GM18499 (cell line): ENCODE results near the gene DNMBP.
"Not testable (repeated sequence)": the region's sequence is repeated elsewhere in the genome, so short reads cannot be mapped to it uniquely, and the experiment has no call there.

ENCODE experiments used
- ATAC-seq: cut with Tn5 transposase; IDR thresholded peaks from one replicate; pipeline ENCODE4 v1.9.1; 2021; ENCODE audit warnings: moderate number of reproducible peaks; ENCODE audit not compliant: insufficient read depth, unreplicated experiment

DNMBP gene

GRCh38 chr10:99993701-99994689, 15.8 kb downstream of the DNMBP start:
- peak; percentile 47 for ATAC-seq

GRCh38 chr10:99985637-99986036, 24.1 kb downstream of the DNMBP start:
- not testable (repeated sequence) for ATAC-seq

- no peak for ATAC-seq
Measured at GRCh38 chr10:99984211-99985034, 25.3 kb downstream of the DNMBP start.

GRCh38 chr10:99983280-99983988, 26.3 kb downstream of the DNMBP start:
- ATAC-seq = no peak

DNA sequence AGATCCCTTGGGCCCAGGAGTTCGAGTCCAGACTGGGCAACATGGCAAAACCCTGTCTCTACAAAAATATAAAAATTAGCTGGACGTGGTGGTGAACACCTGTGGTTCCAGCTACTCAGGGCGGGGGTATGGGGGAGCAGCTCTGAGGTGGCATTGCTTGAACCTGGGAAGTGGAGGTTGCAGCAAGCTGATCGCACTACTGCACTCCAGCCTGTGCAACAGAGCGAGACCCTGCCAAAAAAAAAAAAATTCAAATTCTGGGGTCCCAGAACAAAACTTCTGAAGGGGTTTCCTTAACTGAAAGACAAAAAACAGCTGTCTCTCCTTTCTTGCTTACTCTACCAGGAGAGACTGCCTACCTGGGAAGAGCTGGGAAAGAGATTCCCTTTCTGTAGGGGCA, 27.0 kb downstream of the DNMBP start:
- no peak for ATAC-seq

DNA sequence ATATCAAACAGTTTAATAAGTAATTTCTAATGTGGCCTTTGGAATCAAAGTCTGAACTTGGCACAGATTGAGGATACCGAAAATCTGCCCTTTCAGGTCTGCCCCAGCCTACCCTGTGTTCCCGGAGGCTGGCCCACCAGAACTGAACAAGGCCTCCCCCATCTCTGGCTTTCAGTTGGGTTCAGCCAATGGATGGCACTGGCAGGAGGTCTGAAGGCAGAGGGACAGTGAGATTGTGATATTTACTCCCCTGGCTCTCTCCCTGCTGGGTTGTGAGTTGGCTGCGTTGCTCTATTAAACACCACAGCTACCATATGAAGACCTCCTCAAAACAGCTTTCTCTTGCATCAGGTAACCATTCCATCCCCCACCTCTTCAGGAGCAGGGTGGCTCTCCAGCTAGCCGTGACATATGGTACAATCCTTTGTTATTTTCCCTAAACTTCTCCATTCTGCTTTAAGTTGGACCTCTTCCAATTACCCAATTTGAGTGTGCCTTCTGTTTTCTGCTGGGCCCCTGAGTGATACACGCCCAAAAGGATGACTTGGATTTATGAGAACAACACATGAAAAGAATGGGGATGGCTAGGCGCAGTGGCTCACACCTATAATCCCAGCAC, 28.1 kb downstream of the DNMBP start:
- ATAC-seq = no peak

GRCh38 chr10:99979066-99979685, 30.6 kb downstream of the DNMBP start:
- no peak for ATAC-seq

GRCh38 chr10:99977916-99978315, 31.8 kb downstream of the DNMBP start:
- no peak for ATAC-seq

GRCh38 chr10:99976886-99977665, 32.7 kb downstream of the DNMBP start:
- ATAC-seq = no peak

DNA sequence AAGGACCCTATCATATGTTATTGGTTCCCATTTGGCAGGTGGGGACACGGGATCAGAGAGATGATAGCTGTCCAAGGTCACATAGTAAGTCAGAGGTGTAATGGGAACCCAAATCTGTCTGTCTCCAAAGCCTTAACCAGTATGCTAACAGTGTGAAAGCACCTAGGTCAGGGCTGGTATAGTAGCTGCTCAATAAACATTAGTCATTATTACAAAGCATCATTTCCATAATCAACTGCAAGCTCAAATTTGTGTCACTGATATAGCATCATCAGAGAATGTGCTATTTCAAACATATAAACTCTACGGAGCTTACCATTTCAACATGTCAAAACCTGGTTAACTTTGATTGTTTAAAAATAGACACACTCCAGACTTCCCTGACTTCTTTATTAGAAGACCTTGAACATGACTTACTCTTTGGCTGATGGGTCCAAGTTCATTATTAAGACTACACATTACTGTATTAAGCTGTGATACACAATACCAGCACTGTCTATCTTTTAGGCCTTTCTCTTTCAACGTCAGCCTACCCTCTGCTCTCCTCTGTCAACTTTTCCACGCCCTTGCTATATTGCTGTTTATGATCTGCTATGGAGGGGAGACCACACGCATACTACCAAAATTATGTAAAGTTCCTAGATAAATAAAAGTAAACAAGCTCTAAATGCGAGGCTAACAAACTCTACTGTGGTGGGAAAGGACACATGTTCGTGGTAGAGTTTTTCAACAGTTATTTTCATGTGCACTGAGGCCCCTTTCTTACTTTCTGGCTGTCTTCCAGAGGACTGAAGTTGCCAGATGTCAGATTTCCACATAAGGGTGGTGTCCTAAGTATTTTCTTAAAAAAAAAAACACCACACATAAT, 33.6 kb downstream of the DNMBP start:
- ATAC-seq = no peak

DNA sequence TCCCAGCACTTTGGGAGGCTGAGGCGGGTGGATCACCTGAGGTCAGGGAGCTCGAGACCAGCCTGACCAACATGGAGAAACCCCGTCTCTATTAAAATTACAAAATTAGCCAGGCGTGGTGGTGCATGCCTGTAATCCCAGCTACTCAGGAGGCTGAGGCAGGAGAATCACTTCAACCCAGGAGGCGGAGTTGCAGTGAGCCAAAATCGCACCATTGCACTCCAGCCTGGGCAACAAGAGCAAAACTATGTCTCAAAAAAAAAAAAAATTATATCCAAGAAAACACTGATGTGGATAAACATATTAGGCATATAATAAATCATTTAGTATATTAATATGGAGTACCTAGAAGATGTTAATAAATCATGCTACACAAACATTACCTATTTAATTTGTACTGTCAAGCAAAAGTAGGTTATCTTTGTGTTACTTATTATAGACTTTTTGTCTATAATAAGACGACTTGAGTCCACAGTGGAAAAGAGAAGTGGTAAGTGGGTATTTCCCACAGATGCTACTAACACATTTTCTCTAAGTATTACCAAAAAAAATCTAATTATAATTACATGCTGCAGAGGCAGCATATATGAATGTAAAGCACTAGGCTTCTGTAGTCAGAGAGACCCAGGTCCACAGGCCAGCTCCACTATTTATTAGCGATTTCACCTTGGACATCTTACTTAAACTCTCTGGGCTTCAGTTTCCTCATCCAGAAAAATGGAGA, 34.5 kb downstream of the DNMBP start:
- no peak for ATAC-seq

- ATAC-seq = no peak
Measured at GRCh38 chr10:99973190-99973589, 36.6 kb downstream of the DNMBP start.

GRCh38 chr10:99967961-99968360, 41.8 kb downstream of the DNMBP start:
- no peak for ATAC-seq

DNA sequence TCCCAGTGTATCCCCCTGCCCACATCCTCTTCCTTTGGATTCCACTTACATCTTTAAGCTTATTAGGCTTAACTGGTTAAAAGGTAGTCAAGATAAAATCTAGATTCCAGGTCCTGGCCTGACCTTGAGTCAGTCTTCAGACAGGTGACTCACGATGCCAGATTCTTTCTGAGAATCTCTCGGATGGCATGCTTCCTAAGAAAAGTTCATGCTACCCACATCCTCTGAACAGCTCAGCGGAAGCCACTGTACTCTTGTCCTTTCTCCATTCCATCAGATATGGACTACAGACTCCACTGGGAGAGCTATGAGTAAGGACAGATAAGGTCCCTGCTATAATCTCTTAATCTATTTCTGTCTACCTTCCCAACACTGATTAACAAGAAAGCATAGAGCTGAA, 43.4 kb downstream of the DNMBP start:
- no peak for ATAC-seq

- no peak for ATAC-seq
Measured at GRCh38 chr10:99965700-99966099, 44.0 kb downstream of the DNMBP start.

DNA sequence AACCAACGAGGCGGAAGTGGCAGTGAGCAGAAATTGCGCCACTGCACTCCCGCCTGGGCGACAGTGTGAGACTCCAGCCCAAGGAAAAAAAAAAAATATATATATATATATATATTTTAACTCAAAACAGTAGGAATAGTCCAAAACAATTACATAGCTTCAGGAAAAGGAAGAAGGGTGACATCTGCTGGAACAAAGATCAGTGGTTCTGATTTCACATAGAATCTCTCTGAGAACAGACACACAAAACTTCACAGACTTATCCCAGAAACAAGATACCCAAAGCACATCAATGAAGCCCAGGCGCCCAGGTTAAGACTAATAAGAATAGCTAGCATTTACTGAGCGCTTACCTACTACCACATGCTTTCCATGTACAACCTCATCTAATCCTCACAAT, 45.0 kb downstream of the DNMBP start:
- no peak for ATAC-seq

GRCh38 chr10:99963467-99964165, 46.1 kb downstream of the DNMBP start:
- not testable (repeated sequence) for ATAC-seq
